ENCODE results near the gene MRPL49.
A peak's percentile ranks its signal among the peaks of the same experiment; 100 is the strongest.

MRPL49 gene

DNA sequence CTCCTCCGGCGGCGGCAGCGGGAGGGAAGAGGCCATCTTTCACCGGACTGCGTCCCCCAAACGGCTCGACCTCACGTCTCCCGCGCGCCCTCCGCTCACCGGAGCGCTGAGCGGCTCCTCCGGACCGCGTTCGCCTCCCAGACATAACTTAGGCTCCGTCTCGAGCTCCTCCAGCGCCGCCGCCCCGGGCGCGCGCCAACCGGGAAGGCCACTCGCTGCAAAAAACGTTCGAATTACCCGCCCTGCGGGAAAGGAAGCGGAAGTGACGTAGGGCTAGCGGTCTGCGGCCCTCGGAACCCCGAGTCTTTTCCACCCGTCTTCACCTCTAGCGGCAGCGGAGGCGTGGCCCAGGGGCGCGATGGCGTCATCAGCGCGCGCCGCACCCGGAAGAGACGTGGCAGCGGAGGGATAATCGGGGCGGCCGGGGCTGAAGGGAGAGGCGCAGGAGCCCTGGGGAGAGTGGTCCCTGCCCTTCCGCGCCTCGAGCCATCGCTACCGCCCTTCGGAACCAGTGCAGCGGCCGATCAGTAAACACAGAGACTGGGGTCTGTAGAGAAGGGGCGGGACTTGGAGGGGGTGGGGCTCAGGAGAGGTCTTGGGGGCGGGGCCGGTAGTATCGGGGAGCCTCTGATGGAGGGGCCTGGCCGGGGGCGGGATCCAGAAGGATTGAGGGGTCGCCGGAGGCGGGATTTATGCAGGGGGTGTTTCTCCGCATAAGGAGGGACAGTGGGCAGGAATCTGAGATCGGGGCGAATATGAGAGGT lies 38.1 kb upstream of the MRPL49 start, which contains the start of the genes CDCA5 and ZFPL1:
CDCA5 (minus strand) TSS at position 207 of the 764 bp plus-strand sequence; CDS start at position 145, 62 bp downstream.
ZFPL1 (plus strand) TSS at position 389 of the 764 bp plus-strand sequence. CDS start 477 bp downstream, outside the sequence.
- ATAC-seq = peak; percentile 88
- TF ChIP-seq, protein P1, sequence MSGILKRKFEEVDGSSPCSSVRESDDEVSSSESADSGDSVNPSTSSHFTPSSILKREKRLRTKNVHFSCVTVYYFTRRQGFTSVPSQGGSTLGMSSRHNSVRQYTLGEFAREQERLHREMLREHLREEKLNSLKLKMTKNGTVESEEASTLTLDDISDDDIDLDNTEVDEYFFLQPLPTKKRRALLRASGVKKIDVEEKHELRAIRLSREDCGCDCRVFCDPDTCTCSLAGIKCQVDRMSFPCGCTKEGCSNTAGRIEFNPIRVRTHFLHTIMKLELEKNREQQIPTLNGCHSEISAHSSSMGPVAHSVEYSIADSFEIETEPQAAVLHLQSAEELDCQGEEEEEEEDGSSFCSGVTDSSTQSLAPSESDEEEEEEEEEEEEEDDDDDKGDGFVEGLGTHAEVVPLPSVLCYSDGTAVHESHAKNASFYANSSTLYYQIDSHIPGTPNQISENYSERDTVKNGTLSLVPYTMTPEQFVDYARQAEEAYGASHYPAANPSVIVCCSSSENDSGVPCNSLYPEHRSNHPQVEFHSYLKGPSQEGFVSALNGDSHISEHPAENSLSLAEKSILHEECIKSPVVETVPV (CRISPR knock-in tag; IDR thresholded peaks at IDR 0.05) = no peak
- TF ChIP-seq ZNF8 (CRISPR knock-in tag; IDR thresholded peaks at IDR 0.05) = no peak
- TF ChIP-seq ZNF70 (CRISPR knock-in tag; IDR thresholded peaks at IDR 0.05) = no peak
- TF ChIP-seq BACH2 (CRISPR knock-in tag; IDR thresholded peaks at IDR 0.05; ENCODE audit: borderline replicate concordance) = no peak
- TF ChIP-seq, protein P2, sequence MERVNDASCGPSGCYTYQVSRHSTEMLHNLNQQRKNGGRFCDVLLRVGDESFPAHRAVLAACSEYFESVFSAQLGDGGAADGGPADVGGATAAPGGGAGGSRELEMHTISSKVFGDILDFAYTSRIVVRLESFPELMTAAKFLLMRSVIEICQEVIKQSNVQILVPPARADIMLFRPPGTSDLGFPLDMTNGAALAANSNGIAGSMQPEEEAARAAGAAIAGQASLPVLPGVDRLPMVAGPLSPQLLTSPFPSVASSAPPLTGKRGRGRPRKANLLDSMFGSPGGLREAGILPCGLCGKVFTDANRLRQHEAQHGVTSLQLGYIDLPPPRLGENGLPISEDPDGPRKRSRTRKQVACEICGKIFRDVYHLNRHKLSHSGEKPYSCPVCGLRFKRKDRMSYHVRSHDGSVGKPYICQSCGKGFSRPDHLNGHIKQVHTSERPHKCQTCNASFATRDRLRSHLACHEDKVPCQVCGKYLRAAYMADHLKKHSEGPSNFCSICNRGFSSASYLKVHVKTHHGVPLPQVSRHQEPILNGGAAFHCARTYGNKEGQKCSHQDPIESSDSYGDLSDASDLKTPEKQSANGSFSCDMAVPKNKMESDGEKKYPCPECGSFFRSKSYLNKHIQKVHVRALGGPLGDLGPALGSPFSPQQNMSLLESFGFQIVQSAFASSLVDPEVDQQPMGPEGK (CRISPR knock-in tag; IDR thresholded peaks at IDR 0.05; ENCODE audit: borderline replicate concordance) = no peak
- TF ChIP-seq ZC3H10 (CRISPR knock-in tag; IDR thresholded peaks at IDR 0.05) = no peak
- TF ChIP-seq ARNTL (CRISPR knock-in tag; IDR thresholded peaks at IDR 0.05; ENCODE audit: borderline replicate concordance, low read depth) = no peak
- TF ChIP-seq CSDC2 (CRISPR knock-in tag; IDR thresholded peaks at IDR 0.05) = no peak
- TF ChIP-seq SNAI2 (CRISPR knock-in tag; IDR thresholded peaks at IDR 0.05) = no peak
- TF ChIP-seq ZNF565 (CRISPR knock-in tag; conservative IDR thresholded peaks at IDR 0.05; ENCODE audit: low read depth) = no peak
- no peak for TF ChIP-seq OSR1 (CRISPR knock-in tag; IDR thresholded peaks at IDR 0.05)
- TF ChIP-seq TCF4 (CRISPR knock-in tag; IDR thresholded peaks at IDR 0.05; ENCODE audit: borderline replicate concordance) = no peak
- no peak for TF ChIP-seq ESRRG (CRISPR knock-in tag; IDR thresholded peaks at IDR 0.05)
- no peak for TF ChIP-seq PPARA (CRISPR knock-in tag; IDR thresholded peaks at IDR 0.05; ENCODE audit: borderline replicate concordance)

DNA sequence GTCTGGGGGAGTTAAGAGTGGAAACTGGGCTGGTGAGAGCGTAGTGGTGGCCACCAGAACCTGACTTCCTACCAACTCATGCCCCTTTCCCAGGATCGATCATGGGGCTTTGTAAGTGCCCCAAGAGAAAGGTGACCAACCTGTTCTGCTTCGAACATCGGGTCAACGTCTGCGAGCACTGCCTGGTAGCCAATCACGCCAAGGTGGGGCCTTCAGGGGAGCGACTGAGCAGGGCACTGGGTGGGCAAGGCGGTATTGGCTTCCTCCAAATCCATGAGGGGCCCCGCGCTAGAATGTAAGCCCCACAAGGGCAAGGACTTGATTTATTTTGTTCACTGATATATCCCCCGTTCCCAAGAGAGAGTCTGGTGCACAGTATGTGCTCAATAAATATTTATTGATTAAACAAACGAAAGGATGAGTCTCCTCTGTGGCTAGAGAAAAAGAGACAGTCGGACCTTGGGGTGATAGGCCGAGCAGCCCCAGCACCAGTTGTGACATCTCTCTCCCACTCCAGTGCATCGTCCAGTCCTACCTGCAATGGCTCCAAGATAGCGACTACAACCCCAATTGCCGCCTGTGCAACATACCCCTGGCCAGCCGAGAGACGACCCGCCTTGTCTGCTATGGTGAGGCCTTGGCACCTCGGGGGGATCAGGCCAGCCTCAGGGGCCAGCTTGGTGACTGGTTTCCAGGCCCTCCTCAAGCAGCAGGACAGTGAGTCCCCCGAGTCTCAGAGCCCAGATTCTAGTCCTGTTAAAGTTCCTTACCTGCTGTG lies 37.3 kb upstream of the MRPL49 start:
- peak; percentile 29 for ATAC-seq
- TF ChIP-seq ZNF565 (CRISPR knock-in tag; conservative IDR thresholded peaks at IDR 0.05; ENCODE audit: low read depth) = no peak
- no peak for TF ChIP-seq TCF4 (CRISPR knock-in tag; IDR thresholded peaks at IDR 0.05; ENCODE audit: borderline replicate concordance)
- TF ChIP-seq ZFP3 (CRISPR knock-in tag; IDR thresholded peaks at IDR 0.05) = no peak
- TF ChIP-seq ARNTL (CRISPR knock-in tag; IDR thresholded peaks at IDR 0.05; ENCODE audit: borderline replicate concordance, low read depth) = no peak
- TF ChIP-seq, protein P2 (CRISPR knock-in tag; IDR thresholded peaks at IDR 0.05; ENCODE audit: borderline replicate concordance) = no peak
- TF ChIP-seq GLIS3 (CRISPR knock-in tag; IDR thresholded peaks at IDR 0.05) = no peak
- TF ChIP-seq, protein P3, sequence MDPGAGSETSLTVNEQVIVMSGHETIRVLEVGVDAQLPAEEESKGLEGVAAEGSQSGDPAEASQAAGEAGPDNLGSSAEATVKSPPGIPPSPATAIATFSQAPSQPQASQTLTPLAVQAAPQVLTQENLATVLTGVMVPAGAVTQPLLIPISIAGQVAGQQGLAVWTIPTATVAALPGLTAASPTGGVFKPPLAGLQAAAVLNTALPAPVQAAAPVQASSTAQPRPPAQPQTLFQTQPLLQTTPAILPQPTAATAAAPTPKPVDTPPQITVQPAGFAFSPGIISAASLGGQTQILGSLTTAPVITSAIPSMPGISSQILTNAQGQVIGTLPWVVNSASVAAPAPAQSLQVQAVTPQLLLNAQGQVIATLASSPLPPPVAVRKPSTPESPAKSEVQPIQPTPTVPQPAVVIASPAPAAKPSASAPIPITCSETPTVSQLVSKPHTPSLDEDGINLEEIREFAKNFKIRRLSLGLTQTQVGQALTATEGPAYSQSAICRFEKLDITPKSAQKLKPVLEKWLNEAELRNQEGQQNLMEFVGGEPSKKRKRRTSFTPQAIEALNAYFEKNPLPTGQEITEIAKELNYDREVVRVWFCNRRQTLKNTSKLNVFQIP (CRISPR knock-in tag; IDR thresholded peaks at IDR 0.05; ENCODE audit: borderline replicate concordance, low read depth) = no peak
- TF ChIP-seq OSR1 (CRISPR knock-in tag; IDR thresholded peaks at IDR 0.05) = no peak
- TF ChIP-seq, protein P1 (CRISPR knock-in tag; IDR thresholded peaks at IDR 0.05) = no peak
- TF ChIP-seq RARB (CRISPR knock-in tag; IDR thresholded peaks at IDR 0.05) = no peak
- TF ChIP-seq, protein P4, sequence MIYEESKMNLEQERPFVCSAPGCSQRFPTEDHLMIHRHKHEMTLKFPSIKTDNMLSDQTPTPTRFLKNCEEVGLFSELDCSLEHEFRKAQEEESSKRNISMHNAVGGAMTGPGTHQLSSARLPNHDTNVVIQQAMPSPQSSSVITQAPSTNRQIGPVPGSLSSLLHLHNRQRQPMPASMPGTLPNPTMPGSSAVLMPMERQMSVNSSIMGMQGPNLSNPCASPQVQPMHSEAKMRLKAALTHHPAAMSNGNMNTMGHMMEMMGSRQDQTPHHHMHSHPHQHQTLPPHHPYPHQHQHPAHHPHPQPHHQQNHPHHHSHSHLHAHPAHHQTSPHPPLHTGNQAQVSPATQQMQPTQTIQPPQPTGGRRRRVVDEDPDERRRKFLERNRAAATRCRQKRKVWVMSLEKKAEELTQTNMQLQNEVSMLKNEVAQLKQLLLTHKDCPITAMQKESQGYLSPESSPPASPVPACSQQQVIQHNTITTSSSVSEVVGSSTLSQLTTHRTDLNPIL (CRISPR knock-in tag; IDR thresholded peaks at IDR 0.05; ENCODE audit: low read depth) = no peak
